Measurements from ENCODE around the gene KCNAB1. TPM values are rescaled to one million over a fixed set of nuclear protein-coding genes. Genes with fewer than 3 reads are reported as not detected.

The KCNAB1 gene
- total and polyA plus RNA-seq, 2 of the 8 experiments (the other 6 are each of a cell fraction or from before 2014, with no cell fraction given), result 0.51 to 2.3 TPM

- TF ChIP-seq CHD7 (IDR thresholded peaks at IDR 0.05; ENCODE audit: insufficient replicate concordance, low read length), result no peak
- no peak for TF ChIP-seq RBBP5 (IDR thresholded peaks at IDR 0.05; ENCODE audit: borderline replicate concordance, low read depth, low read length)
- no peak for TF ChIP-seq NRF1 (IDR thresholded peaks at IDR 0.05; ENCODE audit: low read depth, low read length)
- no peak for TF ChIP-seq TBP (IDR thresholded peaks at IDR 0.05; ENCODE audit: low read depth, low read length)
- no peak for TF ChIP-seq MAFK (IDR thresholded peaks at IDR 0.05; ENCODE audit: low read depth, low read length)
- no peak for TF ChIP-seq KDM1A (IDR thresholded peaks at IDR 0.05; ENCODE audit: borderline replicate concordance, low read length)
- TF ChIP-seq POLR2AphosphoS5 (IDR thresholded peaks at IDR 0.05; ENCODE audit: low read depth, low read length), result no peak
- no peak for TF ChIP-seq RXRA (IDR thresholded peaks at IDR 0.05; ENCODE audit: insufficient read depth, low read depth, low read length)
- no peak for TF ChIP-seq JUND (IDR thresholded peaks at IDR 0.05; ENCODE audit: low read length)
- no peak for TF ChIP-seq SIX5 (IDR thresholded peaks at IDR 0.05; ENCODE audit: low read depth, low read length)
- no peak for TF ChIP-seq SP1 (IDR thresholded peaks at IDR 0.05; ENCODE audit: low read depth, low read length)
- no peak for TF ChIP-seq HDAC2 (IDR thresholded peaks at IDR 0.05; ENCODE audit: borderline replicate concordance in 1 of 2, low read depth in 2 of 2, low read length in 2 of 2)
These were observed 406.7 kb downstream of the KCNAB1 start (continued) for GRCh38 chr3:156527060-156527459.

All from H1 (cell line).